ENCODE results near the gene RIN3.

The RIN3 gene

GRCh38 chr14:92484132-92484823, 29.3 kb upstream of the RIN3 start:
- no peak for DNase-seq

GRCh38 chr14:92486881-92487280, 26.7 kb upstream of the RIN3 start:
- no peak for DNase-seq

DNA sequence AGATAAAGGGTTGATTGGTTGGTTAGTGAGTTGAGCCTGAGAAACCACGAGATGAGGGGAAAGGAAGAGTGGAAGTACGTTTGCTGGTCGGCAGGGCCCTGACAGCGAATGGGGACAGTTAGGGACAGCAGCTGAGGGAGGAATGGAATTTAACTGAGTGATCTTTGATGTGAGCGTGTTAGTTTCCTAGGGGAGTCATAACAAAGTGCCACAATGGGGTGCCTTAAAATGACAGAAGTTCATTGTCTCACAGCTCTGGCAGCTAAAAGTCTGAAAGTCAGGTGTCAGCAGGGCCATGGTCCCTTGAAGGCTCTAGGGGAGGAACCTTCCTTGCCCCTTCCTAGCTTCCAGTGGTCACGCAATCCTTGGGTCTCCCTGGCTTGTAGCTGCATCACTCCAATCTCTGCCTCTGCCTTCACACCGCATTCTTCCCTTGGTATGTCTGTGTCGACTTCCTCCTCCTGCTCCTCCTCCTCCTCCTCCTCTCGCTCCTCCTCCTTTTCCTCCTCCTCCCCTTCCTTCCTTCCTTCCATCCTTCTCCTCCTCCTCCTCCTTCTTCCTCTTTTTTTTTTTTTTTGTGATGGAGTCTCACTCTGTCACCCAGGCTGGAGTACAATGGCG, 26.0 kb upstream of the RIN3 start:
- DNase-seq, result no peak

DNA sequence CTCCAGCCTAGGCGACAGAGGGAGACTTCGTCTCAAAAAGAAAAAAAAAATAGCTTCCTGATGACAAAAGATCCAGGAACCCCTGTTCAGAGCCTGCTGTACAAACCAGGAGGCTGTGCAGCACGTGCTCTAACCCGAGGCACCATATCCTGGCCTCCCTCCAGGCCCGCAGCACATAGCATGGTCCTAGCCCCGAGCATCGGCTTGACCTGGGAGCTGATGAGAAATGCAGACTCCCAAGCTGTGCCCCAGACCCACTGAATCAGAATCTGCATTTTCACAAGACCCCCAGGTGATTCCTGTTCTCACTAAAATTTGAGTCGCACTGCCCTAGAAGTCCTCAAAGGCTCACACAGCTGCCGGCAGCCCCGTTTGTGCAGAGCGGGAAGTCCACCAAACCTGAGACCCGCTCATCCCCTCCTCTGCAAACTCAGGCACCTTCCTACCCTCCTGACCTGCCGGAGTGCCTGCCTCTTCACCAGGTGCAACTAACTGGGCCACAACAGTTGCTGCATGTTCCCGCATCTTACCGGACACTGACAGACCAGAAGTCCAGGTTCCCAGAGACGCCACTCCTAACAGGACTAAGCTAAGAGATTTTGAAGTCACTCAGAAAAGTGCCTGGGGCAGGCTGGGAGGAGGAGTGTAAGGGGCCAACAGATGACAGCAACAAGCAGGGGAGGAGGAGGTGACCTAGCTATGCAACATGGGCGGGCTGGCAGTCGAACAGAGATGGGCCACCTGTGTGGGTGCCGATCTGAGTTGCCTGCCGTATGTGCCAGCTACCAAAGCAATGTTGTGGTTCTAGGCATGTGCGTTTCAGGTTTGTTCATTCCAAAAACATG, 24.0 kb upstream of the RIN3 start:
- DNase-seq, result no peak

GRCh38 chr14:92490239-92490959, 23.2 kb upstream of the RIN3 start:
- no peak for DNase-seq

- DNase-seq, result no peak
Observed at GRCh38 chr14:92491782-92492181, 21.8 kb upstream of the RIN3 start.

GRCh38 chr14:92492258-92492657, 21.3 kb upstream of the RIN3 start:
- no peak for DNase-seq

DNA sequence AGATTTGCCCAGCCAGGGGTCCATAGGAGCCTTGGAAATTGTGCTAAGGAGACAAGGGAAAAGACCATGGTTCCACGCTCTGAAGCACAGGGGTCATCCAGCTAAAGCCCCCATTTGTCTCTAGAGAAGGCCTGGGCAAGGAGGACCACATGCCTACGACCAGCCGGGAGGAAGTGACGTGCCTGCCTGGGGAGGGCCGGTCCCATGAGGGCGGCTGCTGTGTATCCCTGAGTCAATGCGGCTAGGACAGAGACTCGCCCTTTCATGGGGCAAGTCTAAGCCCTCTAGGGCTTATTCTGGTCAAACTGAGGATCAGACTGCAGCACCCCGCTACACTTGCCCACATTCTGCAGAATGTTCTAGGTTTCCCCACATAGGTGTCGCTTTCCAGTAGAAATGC, 20.6 kb upstream of the RIN3 start:
- no peak for DNase-seq

DNA sequence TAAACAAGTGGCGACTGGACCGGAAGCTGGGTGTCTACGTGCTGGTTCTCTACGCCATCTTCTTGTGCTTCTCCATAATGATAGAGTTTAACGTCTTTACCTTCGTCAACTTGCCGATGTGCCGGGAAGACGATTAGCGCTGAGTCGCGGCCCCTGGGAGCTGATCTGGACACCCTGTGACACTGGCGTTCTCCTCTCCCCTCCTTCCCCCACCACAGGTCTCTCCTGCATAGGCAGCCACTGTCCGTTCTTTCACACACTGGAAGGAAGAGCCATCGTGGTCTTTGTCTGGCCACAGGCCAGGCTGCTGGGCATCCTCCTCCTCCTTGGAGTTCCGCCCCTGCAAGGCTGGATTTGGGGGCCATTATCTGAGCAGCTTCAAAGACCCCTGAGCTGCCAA, 20.1 kb upstream of the RIN3 start:
- DNase-seq, result no peak

DNA sequence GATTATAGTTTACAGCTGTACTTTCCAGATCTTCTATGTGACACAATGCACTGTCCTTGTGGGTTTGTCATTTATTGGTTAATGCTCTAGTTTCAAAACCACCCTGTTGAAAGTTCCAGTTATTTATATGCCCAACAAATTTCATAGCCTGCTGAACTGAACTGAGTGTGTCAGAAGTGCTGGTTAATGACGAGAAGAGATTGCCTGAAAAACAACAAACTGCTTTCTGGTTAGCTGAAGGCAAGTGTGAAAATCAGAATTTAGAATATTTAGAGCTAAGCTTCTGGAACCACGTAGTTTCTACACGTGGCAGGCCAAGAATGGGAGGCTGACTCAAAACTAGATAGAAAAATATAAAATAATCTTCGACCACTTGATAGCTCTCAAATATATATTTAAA, 19.1 kb upstream of the RIN3 start:
- no peak for DNase-seq

GRCh38 chr14:92495027-92495426, 18.6 kb upstream of the RIN3 start:
- DNase-seq, result no peak

GRCh38 chr14:92496191-92496857, 17.3 kb upstream of the RIN3 start:
- no peak for DNase-seq

DNA sequence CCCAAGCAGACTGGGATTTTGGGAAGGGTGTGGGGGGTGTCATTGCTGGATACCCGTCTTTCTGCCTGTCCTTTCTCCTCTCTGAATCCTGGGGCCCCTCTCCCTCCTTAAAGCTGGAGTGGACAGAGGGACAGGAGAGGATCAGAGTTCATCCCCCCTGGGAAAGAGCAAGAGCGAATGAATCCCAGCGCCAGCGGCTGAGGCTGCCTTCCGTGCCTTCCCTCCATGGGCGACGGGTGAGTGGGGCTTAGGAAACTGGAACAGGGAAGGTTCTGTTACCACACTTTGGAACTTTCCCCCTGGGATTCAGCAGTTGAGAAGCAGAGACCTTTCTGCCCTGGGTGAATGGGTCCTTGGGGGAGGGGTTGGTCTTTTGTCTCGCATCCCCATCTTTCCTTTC, 16.2 kb upstream of the RIN3 start:
- no peak for DNase-seq

DNA sequence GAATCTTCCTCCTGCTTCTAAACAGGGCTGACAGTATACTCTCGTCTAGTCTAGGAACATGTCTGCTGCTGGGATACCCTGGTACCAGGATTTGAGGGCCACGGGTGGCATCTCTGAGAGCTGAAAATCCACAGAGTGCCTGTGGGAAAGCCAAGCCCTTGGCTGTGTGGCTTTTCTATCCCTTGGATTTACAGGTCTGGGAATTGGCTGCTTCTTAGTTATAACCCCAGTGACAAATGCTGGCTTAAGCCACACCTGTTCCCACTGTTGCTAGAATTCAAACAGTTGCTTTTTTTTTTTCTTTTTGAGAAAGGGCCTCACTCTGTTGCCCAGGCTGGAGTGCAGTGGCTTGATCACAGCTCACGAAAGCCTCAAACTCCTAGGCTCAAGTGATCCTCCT, 14.3 kb upstream of the RIN3 start:
- DNase-seq, result no peak

- DNase-seq, result no peak
Observed at GRCh38 chr14:92500491-92500941, 13.1 kb upstream of the RIN3 start.

- DNase-seq, result no peak
Observed at GRCh38 chr14:92501891-92502351, 11.7 kb upstream of the RIN3 start.

DNA sequence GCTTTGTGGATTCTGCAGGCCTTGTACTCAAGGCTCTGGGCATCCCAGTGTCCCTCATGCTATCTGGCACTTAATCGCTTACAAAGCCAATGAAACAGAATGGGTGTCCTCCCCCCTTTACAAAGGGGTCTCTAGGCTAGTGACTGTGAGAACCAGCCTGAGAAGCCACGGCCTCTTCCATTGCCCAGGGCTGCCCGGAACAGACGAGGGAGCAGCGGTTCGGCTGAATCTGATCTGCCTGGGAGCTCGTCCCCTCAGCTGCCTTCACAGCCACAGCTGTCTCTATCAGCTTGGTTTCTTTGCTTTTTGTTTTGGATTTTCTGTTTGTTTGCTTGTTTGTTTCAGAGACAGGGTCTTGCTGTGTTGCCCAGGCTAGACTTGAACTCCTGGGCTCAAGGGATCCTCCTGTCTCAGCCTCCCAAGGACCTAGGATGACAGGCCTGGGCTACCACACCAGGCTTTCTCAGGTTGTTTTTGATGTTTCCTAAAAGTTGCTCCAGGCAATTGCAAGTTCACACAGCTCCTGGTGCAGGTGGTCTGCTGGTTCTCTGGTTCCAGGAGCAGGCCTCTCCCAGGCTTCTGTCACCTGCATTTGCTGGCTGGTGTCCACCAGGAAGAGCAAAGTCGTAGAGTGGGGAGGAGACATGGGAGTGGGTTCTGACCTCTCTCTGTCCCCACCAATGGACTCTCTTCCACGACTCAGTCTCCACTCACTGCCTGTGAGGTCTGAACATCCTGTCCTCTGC, 10.9 kb upstream of the RIN3 start:
- no peak for DNase-seq

DNA sequence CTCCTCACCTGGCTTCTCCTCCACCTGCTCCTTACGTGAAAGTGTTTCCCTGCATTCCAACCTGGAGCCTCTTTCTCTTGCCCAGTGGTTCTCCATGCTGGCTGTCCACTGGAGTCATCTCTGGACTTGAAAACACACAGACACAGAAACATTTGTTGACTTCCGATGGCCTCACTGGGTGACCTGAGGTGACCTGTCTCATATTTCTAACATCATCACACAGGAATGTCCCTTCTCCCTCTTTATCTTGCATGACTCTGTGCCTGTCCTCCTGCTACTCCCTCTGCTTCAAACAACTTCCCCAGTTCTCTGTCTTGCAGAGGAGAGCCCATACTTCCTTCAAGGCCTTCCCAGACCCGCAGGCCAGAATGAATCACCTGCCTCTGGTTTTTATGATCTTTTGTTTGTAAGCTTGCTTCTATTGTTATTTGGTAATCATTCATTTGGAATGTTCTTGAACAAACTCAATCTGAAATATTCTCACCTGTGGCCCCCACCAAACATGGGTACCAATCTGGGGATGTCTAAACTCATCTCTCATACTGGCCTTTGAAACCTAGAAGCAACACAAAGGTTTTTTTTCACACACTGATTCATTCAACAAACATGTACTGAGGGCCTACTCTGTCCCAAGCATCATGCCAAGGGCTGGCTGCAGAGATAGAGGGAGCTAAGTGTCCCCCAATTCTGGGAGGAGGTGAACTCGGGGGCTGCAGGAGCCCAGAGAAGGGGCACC, 9.7 kb upstream of the RIN3 start:
- DNase-seq, result no peak

DNA sequence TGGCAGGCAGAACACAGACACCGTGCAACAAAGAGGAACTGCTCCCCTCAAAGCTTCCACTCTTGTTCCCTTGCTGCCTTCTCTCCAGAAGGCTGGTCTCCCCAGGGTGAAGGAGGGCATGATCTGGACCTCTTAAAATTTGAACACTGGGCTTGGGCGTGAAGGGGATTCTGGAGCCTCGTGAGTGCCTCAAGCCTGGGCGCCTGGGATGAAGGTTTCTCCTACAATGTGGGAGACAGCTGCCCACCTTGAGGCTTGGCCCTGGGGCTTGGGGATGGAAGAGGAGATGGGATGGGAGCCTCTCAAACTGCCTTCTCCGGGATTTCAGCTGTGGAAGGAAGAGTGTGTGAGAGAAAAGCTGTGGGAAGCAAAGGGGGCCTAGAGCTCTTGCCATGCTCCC, 7.8 kb upstream of the RIN3 start:
- no peak for DNase-seq

DNA sequence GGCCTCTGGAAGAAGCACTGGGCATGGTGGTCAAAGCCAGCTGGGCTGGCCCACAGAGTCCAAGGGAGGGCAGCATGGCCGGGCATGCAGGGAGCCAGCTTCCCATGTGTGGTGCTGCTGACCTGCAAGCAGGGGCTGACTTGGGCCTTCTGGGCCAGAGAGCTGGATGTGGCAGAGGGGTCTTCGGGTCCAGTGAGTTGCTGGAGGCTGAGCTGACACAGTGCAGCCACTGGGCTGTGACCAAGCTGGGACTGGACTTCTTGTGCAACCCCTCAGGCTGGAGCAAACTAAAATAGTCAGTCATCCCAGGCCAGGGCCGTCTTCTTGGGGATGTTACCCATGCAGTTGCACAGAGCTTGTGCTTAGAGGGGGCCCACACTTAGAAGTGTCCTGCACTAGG, 7.3 kb upstream of the RIN3 start:
- DNase-seq, result no peak

- DNase-seq, result no peak
Observed at GRCh38 chr14:92507174-92507768, 6.3 kb upstream of the RIN3 start.

Data from activated CD8-positive, alpha-beta memory T cell treated with anti-CD3 and anti-CD28 coated beads, Interleukin-2, amount 50 U/mL, for 4 hours (primary cell).